Panc1 (cell line): ENCODE data around the gene PMF1. TPM values are rescaled to one million over a fixed set of nuclear protein-coding genes. Genes with fewer than 3 reads are reported as not detected.

Experiments
- ATAC-seq: fragments of 200-7000 bp; cut with Tn5 transposase; 2 replicates; pipeline ENCODE4 v1.9.1; 2020; ENCODE audit warnings: mild to moderate bottlenecking, moderate library complexity
- BruUV-seq: library from RNA; stranded (reverse); fragments of 400-500 nt; replicated peaks from 2 replicates; lab custom pipeline; 2021; lab: Mats Ljungman, UMichigan
- CTCF ChIA-PET: fragments of 300-600 bp; sonication (Branson Sonifier 250); formaldehyde crosslinking; loops from one replicate; lab custom pipeline; 2022; ENCODE audit warnings: antibody characterized with exemption; lab: Charles Lee
- POLR2A ChIA-PET: fragments of 300-600 bp; sonication (Branson Sonifier 250); formaldehyde crosslinking; loops from one replicate; lab custom pipeline; 2022; ENCODE audit warnings: antibody characterized with exemption; lab: Charles Lee
- DNase-seq: peaks from one replicate; pipeline ENCODE4 v3.0.0-alpha.2; 2010; ENCODE audit warnings: low read depth, low spot score
- H3K27ac ChIP-seq: 2 replicates; pipeline ENCODE4 v1.5.1; 2011; ENCODE audit warnings: mild to moderate bottlenecking, low read length, inconsistent platforms
- H3K27me3 ChIP-seq: fragments of 200-500 bp; sonication (Bioruptor generic); 2 replicates; pipeline ENCODE4 v1.6.0; 2014; ENCODE audit warnings: low read length, inconsistent platforms; ENCODE audit not compliant: control insufficient read depth, insufficient read depth
- H3K36me3 ChIP-seq: fragments of 200-500 bp; sonication (Bioruptor generic); 2 replicates; pipeline ENCODE4 v1.5.1; 2014; ENCODE audit warnings: inconsistent platforms, mild to moderate bottlenecking, low read length, moderate library complexity; ENCODE audit not compliant: control insufficient read depth, insufficient read depth
- H3K4me1 ChIP-seq: 2 replicates; pipeline ENCODE4 v1.5.1; 2011; ENCODE audit warnings: inconsistent platforms, mild to moderate bottlenecking, low read length, moderate library complexity; ENCODE audit not compliant: control insufficient read depth, insufficient read depth
- H3K4me3 ChIP-seq, 2 experiments: 2 replicates each; pipeline ENCODE4 v1.5.1; 2011 to 2012; ENCODE audit warnings: low read depth in 2 of 2, low read length in 2 of 2, mild to moderate bottlenecking in 2 of 2, inconsistent platforms in 1 of 2, moderate library complexity in 1 of 2
- H3K9me3 ChIP-seq: fragments of 200-500 bp; sonication (Bioruptor generic); 2 replicates; pipeline ENCODE4 v1.5.1; 2014; ENCODE audit warnings: low read depth, mild to moderate bottlenecking, inconsistent platforms, low read length, moderate library complexity; ENCODE audit not compliant: control insufficient read depth, insufficient read depth
- CTCF ChIP-seq: fragments of 450-650 bp; IDR thresholded peaks from 2 replicates; pipeline ENCODE4 v1.5.1; 2017; ENCODE audit warnings: mild to moderate bottlenecking
- POLR2AphosphoS5 ChIP-seq: IDR thresholded peaks from 2 replicates; pipeline ENCODE4 v1.6.1; 2012; ENCODE audit warnings: mild to moderate bottlenecking, low read depth, low read length, moderate library complexity
- SIN3A ChIP-seq: IDR thresholded peaks from 2 replicates; pipeline ENCODE4 v1.6.1; 2012; ENCODE audit warnings: low read depth, mild to moderate bottlenecking, low read length, moderate library complexity, borderline replicate concordance; ENCODE audit not compliant: insufficient read depth
- TCF7L2 ChIP-seq: IDR thresholded peaks from 2 replicates; pipeline ENCODE4 v1.6.1; 2011; ENCODE audit warnings: mild to moderate bottlenecking, low read depth, low read length, inconsistent platforms
- in situ Hi-C: cut with HindIII; loops from 2 replicates; pipeline ENCODE4 v1.10.0; 2016; ENCODE audit warnings: low sequenced_read_pairs, low pct_unique_long_range_greater_than_20kb
- intact Hi-C: fragments of 100-400 bp; cut with micrococcal nuclease; formaldehyde crosslinking; loops from one replicate; pipeline ENCODE4 v1.10.0; 2022; ENCODE audit not compliant: unreplicated experiment
- total RNA-seq: library from RNA; stranded (reverse); gene quantifications from one replicate; pipeline ENCODE4 v1.2.1, GENCODE V29; 2021; ENCODE audit not compliant: unreplicated experiment
- TF ChIP-seq, protein P1 (sequence below), 2 experiments: IDR thresholded peaks; 2 replicates each; pipeline ENCODE4 v1.6.1; 2011 to 2012; ENCODE audit warnings: low read depth in 2 of 2, control low read depth in 1 of 2, low read length in 1 of 2, mild to moderate bottlenecking in 1 of 2, moderate library complexity in 1 of 2; ENCODE audit not compliant: insufficient read depth in 1 of 2

PMF1 gene
- total RNA-seq, 1 experiment from 2014 or later: 57.5 TPM

DNA sequence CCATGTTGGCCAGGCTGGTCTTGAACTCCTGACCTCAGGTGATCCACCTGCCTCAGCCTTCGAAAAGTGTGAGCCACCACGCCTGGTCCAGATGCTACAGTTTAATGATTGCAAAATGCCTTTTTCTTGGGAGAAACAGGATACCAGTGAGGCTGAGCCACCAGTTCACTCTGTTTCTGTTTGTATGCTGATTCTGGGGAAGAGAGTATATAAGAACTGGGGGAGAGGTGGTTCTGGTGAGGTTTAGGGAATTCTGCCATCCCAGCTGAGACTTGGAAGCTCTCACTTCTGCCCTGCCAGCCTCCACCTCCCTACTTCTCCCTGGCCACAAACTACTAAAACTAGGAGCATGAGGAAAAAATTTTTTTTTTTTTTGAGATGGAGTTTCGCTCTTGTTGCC is 8.1 kb upstream of the PMF1 start:
- Histone ChIP-seq H3K36me3 (peaks cover 7% of the 10 kb centered on the region), H3K9me3 (no peaks in the 10 kb centered on the region), H3K4me1 (no peaks in the 10 kb centered on the region), H3K27me3 (no peaks in the 10 kb centered on the region), H3K4me3 (no peak overlapping the region), H3K27ac (no peak overlapping the region)
- CTCF ChIA-PET: interaction anchor here (0.6 kb wide), 1 partner anchor 31 kb away, joined by 10 read pairs; no protein-coding TSS in a partner anchor
- ATAC-seq (no peak), DNase-seq (no peak)
- in situ Hi-C loops: no loop called here
- TF ChIP-seq, protein P1, sequence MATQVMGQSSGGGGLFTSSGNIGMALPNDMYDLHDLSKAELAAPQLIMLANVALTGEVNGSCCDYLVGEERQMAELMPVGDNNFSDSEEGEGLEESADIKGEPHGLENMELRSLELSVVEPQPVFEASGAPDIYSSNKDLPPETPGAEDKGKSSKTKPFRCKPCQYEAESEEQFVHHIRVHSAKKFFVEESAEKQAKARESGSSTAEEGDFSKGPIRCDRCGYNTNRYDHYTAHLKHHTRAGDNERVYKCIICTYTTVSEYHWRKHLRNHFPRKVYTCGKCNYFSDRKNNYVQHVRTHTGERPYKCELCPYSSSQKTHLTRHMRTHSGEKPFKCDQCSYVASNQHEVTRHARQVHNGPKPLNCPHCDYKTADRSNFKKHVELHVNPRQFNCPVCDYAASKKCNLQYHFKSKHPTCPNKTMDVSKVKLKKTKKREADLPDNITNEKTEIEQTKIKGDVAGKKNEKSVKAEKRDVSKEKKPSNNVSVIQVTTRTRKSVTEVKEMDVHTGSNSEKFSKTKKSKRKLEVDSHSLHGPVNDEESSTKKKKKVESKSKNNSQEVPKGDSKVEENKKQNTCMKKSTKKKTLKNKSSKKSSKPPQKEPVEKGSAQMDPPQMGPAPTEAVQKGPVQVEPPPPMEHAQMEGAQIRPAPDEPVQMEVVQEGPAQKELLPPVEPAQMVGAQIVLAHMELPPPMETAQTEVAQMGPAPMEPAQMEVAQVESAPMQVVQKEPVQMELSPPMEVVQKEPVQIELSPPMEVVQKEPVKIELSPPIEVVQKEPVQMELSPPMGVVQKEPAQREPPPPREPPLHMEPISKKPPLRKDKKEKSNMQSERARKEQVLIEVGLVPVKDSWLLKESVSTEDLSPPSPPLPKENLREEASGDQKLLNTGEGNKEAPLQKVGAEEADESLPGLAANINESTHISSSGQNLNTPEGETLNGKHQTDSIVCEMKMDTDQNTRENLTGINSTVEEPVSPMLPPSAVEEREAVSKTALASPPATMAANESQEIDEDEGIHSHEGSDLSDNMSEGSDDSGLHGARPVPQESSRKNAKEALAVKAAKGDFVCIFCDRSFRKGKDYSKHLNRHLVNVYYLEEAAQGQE (IDR thresholded peaks at IDR 0.05; ENCODE audit: insufficient read depth in 1 of 2, low read depth in 2 of 2, low read length in 1 of 2): no peak
- TF ChIP-seq SIN3A: no peak
- TF ChIP-seq CTCF: no peak
- no peak for TF ChIP-seq TCF7L2
- TF ChIP-seq POLR2AphosphoS5: no peak
- intact Hi-C loops: no loop called here
- POLR2A ChIA-PET: no interaction called here
- no TSS peak for BruUV-seq

DNA sequence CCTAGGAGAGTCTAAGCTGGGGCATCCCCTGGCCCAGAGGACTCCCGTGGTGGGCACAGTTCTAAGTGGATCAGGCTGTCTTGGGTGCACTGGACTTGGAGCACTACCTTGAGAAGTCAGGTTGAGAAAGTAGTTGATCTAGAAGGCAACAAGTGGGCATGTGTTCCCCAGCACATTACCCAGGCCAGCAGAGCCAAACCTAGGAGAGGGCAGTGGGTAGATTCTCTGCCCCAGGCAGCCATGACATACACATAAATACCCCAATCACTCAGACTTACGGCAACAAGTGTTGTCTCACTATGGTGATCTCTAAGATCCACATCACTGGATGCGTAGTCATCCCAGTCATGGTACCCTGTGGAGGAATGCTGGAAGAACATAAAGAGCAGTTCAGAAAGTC is 1.6 kb upstream of the PMF1 start:
- no TSS peak for BruUV-seq
- Histone ChIP-seq H3K4me3 (no peak overlapping the region), H3K9me3 (no peaks in the 10 kb centered on the region), H3K27me3 (no peaks in the 10 kb centered on the region), H3K4me1 (peaks cover 7% of the 10 kb centered on the region; the same call in 1 of the 2 replicates), H3K27ac (no peak overlapping the region), H3K36me3 (peaks cover 3% of the 10 kb centered on the region; the same call in 1 of the 2 replicates)
- in situ Hi-C loops: no loop called here
- ChIA-PET POLR2A (interaction anchor here (0.5 kb wide), 1 partner anchor 22 kb away, joined by 4 read pairs; no protein-coding TSS in a partner anchor), CTCF (no interaction called here)
- intact Hi-C loops: loop anchor here (5.0 kb wide), 1 partner anchor 114 kb away; no protein-coding TSS in a partner anchor
- ATAC-seq (no peak), DNase-seq (no peak)
- no peak for TF ChIP-seq POLR2AphosphoS5
- TF ChIP-seq, protein P1 (IDR thresholded peaks at IDR 0.05; ENCODE audit: insufficient read depth in 1 of 2, low read depth in 2 of 2, low read length in 1 of 2): no peak
- TF ChIP-seq SIN3A: no peak
- TF ChIP-seq CTCF: no peak
- TF ChIP-seq TCF7L2: no peak
